Measurements from ENCODE around the gene FAM187B.
A peak's percentile ranks its signal among the peaks of the same experiment; 100 is the strongest.

FAM187B gene

GRCh38 chr19:35228177-35228930 lies at the start of gene FAM187B:
FAM187B (minus strand) TSS chr19:35228739; CDS start chr19:35228680, 59 bp downstream.
- no peaks in the 10 kb centered on the region for H3K36me3 ChIP-seq (ENCODE audit: control insufficient read depth, insufficient read depth, low read length)
- H3K4me1 ChIP-seq (ENCODE audit: control insufficient read depth, insufficient read depth, low read length), result no peaks in the 10 kb centered on the region
- H3K27me3 ChIP-seq (ENCODE audit: control insufficient read depth, insufficient read depth, low read length), result no peaks in the 10 kb centered on the region
- no peak within 1 kb of the TSS for H3K27ac ChIP-seq (ENCODE audit: low read depth, low read length)
- H3K9ac ChIP-seq (ENCODE audit: low read length), result no peak within 1 kb of the TSS
- no peak within 1 kb of the TSS for H3K4me3 ChIP-seq (ENCODE audit: low read length)

- Histone ChIP-seq H3K4me3 (ENCODE audit: low read length) (no peak overlapping the region), H3K9ac (ENCODE audit: low read length) (no peak overlapping the region), H3K36me3 (ENCODE audit: control insufficient read depth, insufficient read depth, low read length) (peaks cover 32% of the 10 kb centered on the region), H3K27me3 (ENCODE audit: control insufficient read depth, insufficient read depth, low read length) (peaks cover 2% of the 10 kb centered on the region), H3K27ac (ENCODE audit: low read depth, low read length) (no peak overlapping the region), H3K4me1 (ENCODE audit: control insufficient read depth, insufficient read depth, low read length) (no peaks in the 10 kb centered on the region)
Observed at GRCh38 chr19:35276706-35277281, 48.3 kb upstream of the FAM187B start.

GRCh38 chr19:35274323-35274722 lies 45.8 kb upstream of the FAM187B start:
- no peaks in the 10 kb centered on the region for H3K27me3 ChIP-seq (ENCODE audit: control insufficient read depth, insufficient read depth, low read length)
- H3K4me1 ChIP-seq (ENCODE audit: control insufficient read depth, insufficient read depth, low read length), result peaks cover 3% of the 10 kb centered on the region
- no peak overlapping the region for H3K27ac ChIP-seq (ENCODE audit: low read depth, low read length)
- no peak overlapping the region for H3K9ac ChIP-seq (ENCODE audit: low read length)
- peaks cover 39% of the 10 kb centered on the region for H3K36me3 ChIP-seq (ENCODE audit: control insufficient read depth, insufficient read depth, low read length)
- no peak overlapping the region for H3K4me3 ChIP-seq (ENCODE audit: low read length)

- Histone ChIP-seq H3K4me1 (ENCODE audit: control insufficient read depth, insufficient read depth, low read length) (peaks cover 3% of the 10 kb centered on the region), H3K9ac (ENCODE audit: low read length) (no peak overlapping the region), H3K27me3 (ENCODE audit: control insufficient read depth, insufficient read depth, low read length) (no peaks in the 10 kb centered on the region), H3K27ac (ENCODE audit: low read depth, low read length) (no peak overlapping the region), H3K36me3 (ENCODE audit: control insufficient read depth, insufficient read depth, low read length) (peaks cover 39% of the 10 kb centered on the region), H3K4me3 (ENCODE audit: low read length) (no peak overlapping the region)
Observed at GRCh38 chr19:35273686-35274259, 45.2 kb upstream of the FAM187B start.

GRCh38 chr19:35272954-35273649 lies 44.6 kb upstream of the FAM187B start:
- Histone ChIP-seq H3K4me1 (ENCODE audit: control insufficient read depth, insufficient read depth, low read length) (peaks cover 3% of the 10 kb centered on the region), H3K4me3 (ENCODE audit: low read length) (no peak overlapping the region), H3K36me3 (ENCODE audit: control insufficient read depth, insufficient read depth, low read length) (peaks cover 37% of the 10 kb centered on the region), H3K9ac (ENCODE audit: low read length) (no peak overlapping the region), H3K27ac (ENCODE audit: low read depth, low read length) (no peak overlapping the region), H3K27me3 (ENCODE audit: control insufficient read depth, insufficient read depth, low read length) (no peaks in the 10 kb centered on the region)

GRCh38 chr19:35272122-35272719 lies 43.7 kb upstream of the FAM187B start:
- no peak overlapping the region for H3K4me3 ChIP-seq (ENCODE audit: low read length)
- no peak overlapping the region for H3K27ac ChIP-seq (ENCODE audit: low read depth, low read length)
- H3K36me3 ChIP-seq (ENCODE audit: control insufficient read depth, insufficient read depth, low read length), result peaks cover 37% of the 10 kb centered on the region
- H3K9ac ChIP-seq (ENCODE audit: low read length), result no peak overlapping the region
- peaks cover 3% of the 10 kb centered on the region for H3K4me1 ChIP-seq (ENCODE audit: control insufficient read depth, insufficient read depth, low read length)
- no peaks in the 10 kb centered on the region for H3K27me3 ChIP-seq (ENCODE audit: control insufficient read depth, insufficient read depth, low read length)

- peaks cover 30% of the 10 kb centered on the region for H3K36me3 ChIP-seq (ENCODE audit: control insufficient read depth, insufficient read depth, low read length)
- H3K27me3 ChIP-seq (ENCODE audit: control insufficient read depth, insufficient read depth, low read length), result no peaks in the 10 kb centered on the region
- no peak overlapping the region for H3K27ac ChIP-seq (ENCODE audit: low read depth, low read length)
- H3K4me1 ChIP-seq (ENCODE audit: control insufficient read depth, insufficient read depth, low read length), result peaks cover 8% of the 10 kb centered on the region
- no peak overlapping the region for H3K4me3 ChIP-seq (ENCODE audit: low read length)
- no peak overlapping the region for H3K9ac ChIP-seq (ENCODE audit: low read length)
Observed at GRCh38 chr19:35271546-35271945, 43.0 kb upstream of the FAM187B start.

GRCh38 chr19:35270381-35270811 lies 41.9 kb upstream of the FAM187B start:
- Histone ChIP-seq H3K27ac (ENCODE audit: low read depth, low read length) (no peak overlapping the region), H3K36me3 (ENCODE audit: control insufficient read depth, insufficient read depth, low read length) (peaks cover 22% of the 10 kb centered on the region), H3K9ac (ENCODE audit: low read length) (no peak overlapping the region), H3K4me3 (ENCODE audit: low read length) (no peak overlapping the region), H3K27me3 (ENCODE audit: control insufficient read depth, insufficient read depth, low read length) (no peaks in the 10 kb centered on the region), H3K4me1 (ENCODE audit: control insufficient read depth, insufficient read depth, low read length) (peaks cover 8% of the 10 kb centered on the region)

GRCh38 chr19:35269438-35270117 lies 41.0 kb upstream of the FAM187B start:
- peak overlapping the region; percentile 81 for H3K4me3 ChIP-seq (ENCODE audit: low read length)
- H3K27ac ChIP-seq (ENCODE audit: low read depth, low read length), result peak overlapping the region; percentile 81
- H3K27me3 ChIP-seq (ENCODE audit: control insufficient read depth, insufficient read depth, low read length), result no peaks in the 10 kb centered on the region
- peaks cover 8% of the 10 kb centered on the region for H3K4me1 ChIP-seq (ENCODE audit: control insufficient read depth, insufficient read depth, low read length)
- H3K36me3 ChIP-seq (ENCODE audit: control insufficient read depth, insufficient read depth, low read length), result peaks cover 22% of the 10 kb centered on the region
- no peak overlapping the region for H3K9ac ChIP-seq (ENCODE audit: low read length)

- Histone ChIP-seq H3K9ac (ENCODE audit: low read length) (peak within 1 kb of the TSS; percentile 22), H3K27ac (ENCODE audit: low read depth, low read length) (peak within 1 kb of the TSS; percentile 91), H3K4me3 (ENCODE audit: low read length) (peak within 1 kb of the TSS; percentile 81), H3K4me1 (ENCODE audit: control insufficient read depth, insufficient read depth, low read length) (peaks cover 8% of the 10 kb centered on the region), H3K27me3 (ENCODE audit: control insufficient read depth, insufficient read depth, low read length) (no peaks in the 10 kb centered on the region), H3K36me3 (ENCODE audit: control insufficient read depth, insufficient read depth, low read length) (peaks cover 19% of the 10 kb centered on the region)
Observed at GRCh38 chr19:35268536-35269437, 40.2 kb upstream of the FAM187B start, which contains the start of gene USF2. USF2 (plus strand) TSS chr19:35268962; CDS start chr19:35269102, 140 bp downstream.

All from rectal smooth muscle tissue (tissue), 1 donor.